H1 (cell line): ENCODE measurements around the gene GALNT18. TPM values are rescaled to one million over a fixed set of nuclear protein-coding genes. Genes with fewer than 3 reads are reported as not detected.

Source experiments
- CTCF ChIA-PET: fragments of 300-600 bp; sonication (Branson Sonifier 250); formaldehyde crosslinking; loops from one replicate; lab custom pipeline; 2021; ENCODE audit not compliant: partially characterized antibody; lab: Charles Lee
- POLR2A ChIA-PET: fragments of 300-600 bp; sonication (Branson Sonifier 250); formaldehyde crosslinking; loops from one replicate; lab custom pipeline; 2021; ENCODE audit warnings: inconsistent platforms; ENCODE audit not compliant: partially characterized antibody; lab: Charles Lee
- DNase-seq, 2 experiments: peaks; one replicate each; pipeline versions ENCODE4 v3.0.0 to v3.0.0-alpha.2; 2010 to 2022; ENCODE audit warnings: low spot score in 2 of 2, low read depth in 1 of 2, mixed read lengths in 1 of 2
- FAIRE-seq: peaks from 2 replicates; lab custom pipeline; 2011; peaks lifted over from hg19 to GRCh38; lab: Jason Lieb, UNC
- H2AFZ ChIP-seq: 2 replicates; pipeline ENCODE4 v1.8.1; 2012; ENCODE audit warnings: low read length, inconsistent platforms
- H2AK5ac ChIP-seq: 2 replicates; pipeline ENCODE4 v1.6.1; 2013; ENCODE audit warnings: low read depth, low read length
- H2BK120ac ChIP-seq: replicated peaks from 2 replicates; pipeline ENCODE3; 2013; ENCODE audit warnings: low read depth, low read length, inconsistent platforms
- H2BK12ac ChIP-seq: 2 replicates; pipeline ENCODE4 v1.6.1; 2013; ENCODE audit warnings: low read depth, low read length
- H2BK15ac ChIP-seq: 2 replicates; pipeline ENCODE4 v1.6.1; 2013; ENCODE audit warnings: low read length
- H2BK20ac ChIP-seq: 2 replicates; pipeline ENCODE4 v1.6.1; 2013; ENCODE audit warnings: low read length
- H2BK5ac ChIP-seq: 2 replicates; pipeline ENCODE4 v1.6.1; 2013; ENCODE audit warnings: low read depth, low read length
- H3K14ac ChIP-seq: 2 replicates; pipeline ENCODE4 v1.6.1; 2013; ENCODE audit warnings: inconsistent platforms; ENCODE audit not compliant: insufficient read length
- H3K18ac ChIP-seq: 2 replicates; pipeline ENCODE4 v1.6.1; 2013; ENCODE audit warnings: low read length; ENCODE audit errors: extremely low read depth
- H3K23ac ChIP-seq: 2 replicates; pipeline ENCODE4 v1.6.1; 2013; ENCODE audit warnings: inconsistent platforms; ENCODE audit not compliant: insufficient read length
- H3K23me2 ChIP-seq: 2 replicates; pipeline ENCODE4 v1.6.1; 2013; ENCODE audit warnings: low read depth, low read length
- H3K27ac ChIP-seq: 2 replicates; pipeline ENCODE4 v1.6.1; 2011; ENCODE audit warnings: low read depth, low read length, inconsistent platforms
- H3K27me3 ChIP-seq, 4 experiments: replicated peaks in 1 of 4; 1 replicate in 1 of 4; 2 replicates in 3 of 4; pipeline versions ENCODE4 v1.6.1 to v1.8.1; 2011 to 2013; ENCODE audit warnings: low read length in 3 of 4, mild to moderate bottlenecking in 3 of 4, inconsistent platforms in 2 of 4, mixed read lengths in 2 of 4, moderate library complexity in 1 of 4; ENCODE audit not compliant: control insufficient read depth in 3 of 4, insufficient read depth in 3 of 4; ENCODE audit errors: extremely low read depth in 1 of 4
- H3K36me3 ChIP-seq, 4 experiments: 2 replicates each; pipeline versions ENCODE4 v1.6.1 to v1.8.1; 2011 to 2013; ENCODE audit warnings: mild to moderate bottlenecking in 4 of 4, low read length in 3 of 4, moderate library complexity in 2 of 4, control low read depth in 1 of 4, inconsistent platforms in 1 of 4; ENCODE audit not compliant: insufficient read depth in 4 of 4, control insufficient read depth in 2 of 4
- H3K4ac ChIP-seq: replicated peaks from 2 replicates; pipeline ENCODE3; 2013; ENCODE audit warnings: low read length, low read depth, mixed read lengths, inconsistent platforms; ENCODE audit not compliant: insufficient read length
- H3K4me1 ChIP-seq, 4 experiments: replicated peaks in 1 of 4; 1 replicate in 1 of 4; 2 replicates in 3 of 4; pipeline versions ENCODE4 v1.6.1 to v1.8.1; 2011 to 2013; ENCODE audit warnings: low read length in 3 of 4, inconsistent platforms in 2 of 4, mixed read lengths in 1 of 4; ENCODE audit not compliant: insufficient read depth in 4 of 4, control insufficient read depth in 3 of 4
- H3K4me2 ChIP-seq, 2 experiments: 2 replicates each; pipeline versions ENCODE4 v1.6.1 to v1.8.1; 2011 to 2013; ENCODE audit warnings: low read depth in 2 of 2, low read length in 2 of 2, control low read depth in 1 of 2, inconsistent platforms in 1 of 2, mild to moderate bottlenecking in 1 of 2; ENCODE audit not compliant: insufficient read depth in 1 of 2
- H3K4me3 ChIP-seq, 4 experiments: fragments of 200-600, 300-600 bp in 1 of 4; sonication (generic), shearing (Covaris generic), sonication (Bioruptor Twin) in 1 of 4; 2 replicates each; pipeline versions ENCODE4 v1.5.1 to v1.8.1; 2011 to 2016; ENCODE audit warnings: low read length in 4 of 4, low read depth in 3 of 4, control low read depth in 2 of 4, inconsistent platforms in 2 of 4, mild to moderate bottlenecking in 2 of 4, mixed read lengths in 1 of 4, moderate library complexity in 1 of 4; ENCODE audit not compliant: insufficient read depth in 2 of 4; ENCODE audit errors: extremely low read depth in 1 of 4
- H3K56ac ChIP-seq: replicated peaks from 2 replicates; pipeline ENCODE3; 2013; ENCODE audit warnings: low read depth, mild to moderate bottlenecking, mixed read lengths, low read length, inconsistent platforms; ENCODE audit not compliant: insufficient read length
- H3K79me1 ChIP-seq: 2 replicates; pipeline ENCODE4 v1.6.1; 2013; ENCODE audit warnings: low read depth, low read length, control low read depth
- H3K79me2 ChIP-seq, 2 experiments: 2 replicates each; pipeline versions ENCODE4 v1.6.1 to v1.8.1; 2012 to 2013; ENCODE audit warnings: low read length in 2 of 2, mild to moderate bottlenecking in 2 of 2, inconsistent platforms in 1 of 2; ENCODE audit not compliant: insufficient read depth in 2 of 2, control insufficient read depth in 1 of 2
- H3K9ac ChIP-seq, 4 experiments: replicated peaks in 1 of 4; 1 replicate in 1 of 4; 2 replicates in 3 of 4; pipeline versions ENCODE4 v1.6.1 to v1.8.1; 2011 to 2013; ENCODE audit warnings: low read depth in 3 of 4, low read length in 3 of 4, control low read depth in 2 of 4, mild to moderate bottlenecking in 2 of 4, moderate library complexity in 2 of 4, inconsistent platforms in 1 of 4; ENCODE audit errors: extremely low read depth in 1 of 4
- H3K9me3 ChIP-seq, 2 experiments: 2 replicates each; pipeline versions ENCODE4 v1.6.1 to v1.8.1; 2012 to 2013; ENCODE audit warnings: mild to moderate bottlenecking in 2 of 2, moderate library complexity in 2 of 2, control low read depth in 1 of 2, inconsistent platforms in 1 of 2, low read depth in 1 of 2, low read length in 1 of 2, mixed read lengths in 1 of 2; ENCODE audit not compliant: insufficient read depth in 2 of 2
- H4K20me1 ChIP-seq, 2 experiments: replicated peaks in 1 of 2; 2 replicates each; pipeline versions ENCODE3 to v1.8.1; 2011 to 2013; ENCODE audit warnings: inconsistent platforms in 2 of 2, low read length in 2 of 2, mild to moderate bottlenecking in 1 of 2; ENCODE audit not compliant: insufficient read depth in 2 of 2, control insufficient read depth in 1 of 2
- H4K5ac ChIP-seq: 2 replicates; pipeline ENCODE4 v1.6.1; 2013; ENCODE audit warnings: low read length, low read depth, mixed read lengths, inconsistent platforms; ENCODE audit not compliant: insufficient read length
- H4K8ac ChIP-seq: 2 replicates; pipeline ENCODE4 v1.8.0; 2013; ENCODE audit warnings: mild to moderate bottlenecking, moderate library complexity, low read length, inconsistent platforms; ENCODE audit not compliant: insufficient read depth; ENCODE audit errors: extremely low read depth
- H4K91ac ChIP-seq: replicated peaks from 2 replicates; pipeline ENCODE3; 2013; ENCODE audit warnings: low read length, mixed read lengths, inconsistent platforms; ENCODE audit not compliant: insufficient read length
- CEBPB ChIP-seq: IDR thresholded peaks from 2 replicates; pipeline ENCODE4 v1.6.1; 2012; ENCODE audit warnings: low read depth, low read length
- CHD1 ChIP-seq: IDR thresholded peaks from 2 replicates; pipeline ENCODE4 v1.6.1; 2012; ENCODE audit warnings: low read depth, low read length, improper control_type of control experiment
- JUN ChIP-seq: IDR thresholded peaks from 2 replicates; pipeline ENCODE4 v1.6.1; 2011; ENCODE audit warnings: low read depth, mild to moderate bottlenecking, improper control_type of control experiment, low read length
- NANOG ChIP-seq: IDR thresholded peaks from 2 replicates; pipeline ENCODE4 v1.6.1; 2011; ENCODE audit warnings: low read length, low read depth, mild to moderate bottlenecking, inconsistent platforms; ENCODE audit not compliant: insufficient read depth, poor library complexity, severe bottlenecking
- POLR2AphosphoS5 ChIP-seq: IDR thresholded peaks from 2 replicates; pipeline ENCODE4 v1.6.1; 2011; ENCODE audit warnings: low read depth, low read length
- SIN3A ChIP-seq, 2 experiments: IDR thresholded peaks in 1 of 2; conservative IDR thresholded peaks in 1 of 2; 2 replicates each; pipeline ENCODE4 v1.6.1; 2011 to 2012; ENCODE audit warnings: low read length in 2 of 2, improper control_type of control experiment in 1 of 2, low read depth in 1 of 2, mild to moderate bottlenecking in 1 of 2
- SRF ChIP-seq: IDR thresholded peaks from 2 replicates; pipeline ENCODE4 v1.6.1; 2011; ENCODE audit warnings: mild to moderate bottlenecking, low read depth, low read length, moderate library complexity
- polyA plus RNA-seq, 7 experiments: library from polyadenylated mRNA; depleted of rRNA in 3 of 7; stranded (reverse) in 5 of 7; unstranded in 2 of 7; fragments of >200 nt in 5 of 7; fragments of 200-250 nt in 2 of 7; gene quantifications; 1 replicate in 5 of 7; 2 replicates in 1 of 7; 4 replicates in 1 of 7; pipeline versions ENCODE4 v1.2.1 to v1.2.3, GENCODE V29; 2011 to 2013; ENCODE audit warnings: missing spikeins in 2 of 7, mixed read lengths in 2 of 7
- total RNA-seq: library from RNA; stranded (reverse); fragmentation: NEBNext Ultra II Directional; extraction: Animal tissue kit (Norgen Biotek cat#: 25700); gene quantifications from 2 replicates; pipeline ENCODE4 v1.2.1, GENCODE V29; 2021
- TF ChIP-seq, protein P1 (sequence below): IDR thresholded peaks from 2 replicates; pipeline ENCODE4 v1.6.1; 2012; ENCODE audit warnings: low read length, inconsistent platforms

GALNT18 gene
- total and polyA plus RNA-seq, 2 of the 8 experiments (the other 6 are each of a cell fraction or from before 2014, with no cell fraction given) = 6.0 to 9.4 TPM

DNA sequence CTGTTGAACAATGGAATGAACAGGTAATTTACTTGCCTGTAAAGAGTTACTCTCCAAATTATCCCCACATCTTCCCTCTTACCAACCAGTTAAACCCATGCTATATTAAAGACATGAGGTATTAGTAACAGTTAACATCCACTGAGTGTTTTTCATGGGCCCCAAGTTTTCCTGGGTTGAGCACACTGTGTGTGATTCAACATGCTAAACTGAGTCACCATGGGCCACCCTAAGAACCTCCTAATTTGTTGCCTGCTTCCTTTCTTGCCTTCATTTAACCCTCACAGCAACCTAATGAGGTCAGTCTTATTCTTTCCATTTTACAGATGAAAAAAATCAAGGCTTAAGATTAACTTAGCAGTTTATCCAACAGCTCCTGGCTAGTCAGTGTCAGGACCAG is 51.0 kb downstream of the GALNT18 start:
- Histone ChIP-seq H4K8ac (no peak overlapping the region), H4K91ac (no peak overlapping the region)

More for the DNA sequence above, 51.0 kb downstream of the GALNT18 start:
- Histone ChIP-seq H3K4me1 (no peaks in the 10 kb centered on the region), H3K4me2 (no peak overlapping the region), H2BK12ac (no peak overlapping the region), H4K20me1 (no peaks in the 10 kb centered on the region), H4K5ac (no peak overlapping the region), H3K27me3 (peaks cover 0 to 2% (median 0%) of the 10 kb centered on the region in 4 experiments; a peak in 1 of 7 replicates), H3K79me1 (no peaks in the 10 kb centered on the region; the same call in 1 of the 2 replicates), H3K23me2 (no peaks in the 10 kb centered on the region; the same call in 1 of the 2 replicates), H3K56ac (no peak overlapping the region), H2BK120ac (no peak overlapping the region), H3K4me3 (no peak overlapping the region), H2BK15ac (no peak overlapping the region), H2AK5ac (no peak overlapping the region), H3K36me3 (no peaks in the 10 kb centered on the region), H3K27ac (no peak overlapping the region), H3K79me2 (no peaks in the 10 kb centered on the region), H3K4ac (no peak overlapping the region), H3K18ac (no peak overlapping the region), H3K14ac (no peak overlapping the region), H2AFZ (no peak overlapping the region), H3K23ac (no peak overlapping the region), H3K9me3 (no peaks in the 10 kb centered on the region), H2BK5ac (no peak overlapping the region), H3K9ac (no peak overlapping the region), H2BK20ac (no peak overlapping the region)
- TF ChIP-seq CEBPB (no peak), POLR2AphosphoS5 (no peak), NANOG (no peak), JUN (no peak), SIN3A (conservative IDR thresholded peaks at IDR 0.05 in 1 of 2, IDR thresholded peaks at IDR 0.05 in 1 of 2; ENCODE audit: low read depth in 1 of 2, low read length in 2 of 2) (no peak), CHD1 (no peak), SRF (no peak)
- TF ChIP-seq, protein P1, sequence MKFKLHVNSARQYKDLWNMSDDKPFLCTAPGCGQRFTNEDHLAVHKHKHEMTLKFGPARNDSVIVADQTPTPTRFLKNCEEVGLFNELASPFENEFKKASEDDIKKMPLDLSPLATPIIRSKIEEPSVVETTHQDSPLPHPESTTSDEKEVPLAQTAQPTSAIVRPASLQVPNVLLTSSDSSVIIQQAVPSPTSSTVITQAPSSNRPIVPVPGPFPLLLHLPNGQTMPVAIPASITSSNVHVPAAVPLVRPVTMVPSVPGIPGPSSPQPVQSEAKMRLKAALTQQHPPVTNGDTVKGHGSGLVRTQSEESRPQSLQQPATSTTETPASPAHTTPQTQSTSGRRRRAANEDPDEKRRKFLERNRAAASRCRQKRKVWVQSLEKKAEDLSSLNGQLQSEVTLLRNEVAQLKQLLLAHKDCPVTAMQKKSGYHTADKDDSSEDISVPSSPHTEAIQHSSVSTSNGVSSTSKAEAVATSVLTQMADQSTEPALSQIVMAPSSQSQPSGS = no peak
- DNase-seq (no peak), FAIRE-seq (no peak)
- CTCF ChIA-PET = interaction anchor here (0.8 to 1.4 kb wide), 3 partner anchors 8 to 13 kb away, joined by 3 to 4 read pairs (median 3); no protein-coding TSS in a partner anchor
- POLR2A ChIA-PET = no interaction called here
